HG03159 (cell line): ENCODE results near the gene NYNRIN.
A peak's percentile ranks its signal among the peaks of the same experiment; 100 is the strongest.

ENCODE experiments used
- ATAC-seq: cut with Tn5 transposase; IDR thresholded peaks from one replicate; pipeline ENCODE4 v1.9.1; 2021; ENCODE audit warnings: mild to moderate bottlenecking, moderate library complexity; ENCODE audit not compliant: unreplicated experiment

The NYNRIN gene

DNA sequence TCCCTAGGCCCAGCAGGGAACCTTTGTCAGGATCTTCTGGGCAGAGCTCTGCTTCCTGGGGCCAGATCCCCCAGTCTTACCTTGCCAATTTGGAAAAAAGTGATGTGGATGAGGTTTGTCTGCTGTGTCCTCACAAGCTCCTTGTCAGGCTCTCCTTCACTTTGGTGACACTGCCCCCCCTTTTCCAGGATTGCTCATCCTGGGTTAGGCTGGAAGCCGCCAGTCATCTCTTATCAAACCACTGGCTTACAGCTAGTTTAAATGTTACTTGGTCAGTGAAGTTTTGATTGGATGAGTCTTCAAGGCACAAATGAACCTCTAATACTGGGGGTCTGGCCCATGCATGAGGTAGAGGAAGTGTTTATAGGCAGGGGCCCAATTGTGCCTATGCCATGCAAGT is 15.3 kb downstream of the NYNRIN start:
- ATAC-seq = no peak

DNA sequence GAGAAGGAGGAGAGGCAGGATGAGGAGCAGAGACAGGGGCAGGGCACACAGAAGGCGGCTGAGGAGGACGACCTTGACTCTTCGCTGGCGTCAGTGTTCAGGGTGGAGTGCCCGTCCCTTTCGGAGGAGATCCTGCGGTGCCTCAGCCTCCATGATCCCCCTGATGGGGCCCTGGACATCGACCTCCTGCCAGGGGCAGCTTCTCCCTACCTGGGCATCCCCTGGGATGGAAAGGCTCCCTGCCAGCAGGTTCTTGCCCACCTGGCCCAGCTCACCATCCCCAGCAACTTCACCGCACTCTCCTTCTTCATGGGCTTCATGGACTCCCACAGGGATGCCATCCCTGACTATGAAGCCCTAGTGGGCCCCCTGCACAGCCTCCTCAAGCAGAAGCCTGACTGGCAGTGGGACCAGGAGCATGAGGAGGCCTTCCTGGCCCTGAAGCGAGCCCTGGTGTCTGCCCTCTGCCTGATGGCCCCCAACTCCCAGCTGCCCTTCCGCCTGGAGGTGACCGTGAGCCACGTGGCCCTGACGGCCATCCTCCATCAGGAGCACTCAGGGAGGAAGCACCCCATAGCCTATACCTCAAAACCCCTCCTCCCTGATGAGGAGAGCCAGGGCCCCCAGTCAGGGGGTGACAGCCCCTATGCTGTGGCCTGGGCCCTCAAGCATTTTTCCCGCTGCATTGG is 16.1 kb downstream of the NYNRIN start:
- ATAC-seq = no peak

DNA sequence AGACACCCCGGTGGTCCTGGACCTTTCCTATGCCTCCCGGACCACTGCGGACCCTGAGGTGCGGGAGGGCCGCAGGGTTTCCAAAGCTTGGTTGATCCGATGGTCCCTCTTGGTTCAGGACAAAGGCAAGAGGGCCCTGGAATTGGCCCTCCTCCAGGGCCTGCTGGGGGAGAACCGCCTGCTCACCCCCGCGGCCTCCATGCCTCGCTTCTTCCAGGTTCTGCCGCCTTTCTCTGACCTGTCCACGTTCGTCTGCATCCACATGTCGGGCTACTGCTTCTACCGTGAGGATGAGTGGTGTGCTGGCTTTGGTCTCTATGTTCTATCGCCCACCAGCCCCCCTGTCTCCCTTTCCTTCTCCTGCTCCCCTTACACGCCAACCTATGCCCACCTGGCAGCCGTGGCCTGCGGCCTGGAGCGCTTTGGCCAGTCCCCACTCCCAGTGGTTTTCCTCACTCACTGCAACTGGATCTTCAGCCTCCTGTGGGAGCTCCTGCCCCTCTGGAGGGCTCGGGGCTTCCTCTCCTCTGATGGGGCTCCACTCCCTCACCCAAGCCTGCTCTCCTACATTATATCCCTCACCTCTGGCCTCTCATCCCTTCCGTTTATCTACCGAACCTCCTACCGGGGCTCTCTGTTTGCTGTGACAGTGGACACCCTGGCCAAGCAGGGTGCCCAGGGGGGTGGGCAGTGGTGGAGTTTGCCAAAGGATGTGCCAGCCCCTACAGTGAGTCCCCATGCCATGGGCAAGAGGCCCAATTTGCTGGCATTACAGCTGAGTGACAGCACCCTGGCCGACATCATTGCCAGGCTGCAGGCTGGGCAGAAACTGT is 16.8 kb downstream of the NYNRIN start:
- no peak for ATAC-seq

DNA sequence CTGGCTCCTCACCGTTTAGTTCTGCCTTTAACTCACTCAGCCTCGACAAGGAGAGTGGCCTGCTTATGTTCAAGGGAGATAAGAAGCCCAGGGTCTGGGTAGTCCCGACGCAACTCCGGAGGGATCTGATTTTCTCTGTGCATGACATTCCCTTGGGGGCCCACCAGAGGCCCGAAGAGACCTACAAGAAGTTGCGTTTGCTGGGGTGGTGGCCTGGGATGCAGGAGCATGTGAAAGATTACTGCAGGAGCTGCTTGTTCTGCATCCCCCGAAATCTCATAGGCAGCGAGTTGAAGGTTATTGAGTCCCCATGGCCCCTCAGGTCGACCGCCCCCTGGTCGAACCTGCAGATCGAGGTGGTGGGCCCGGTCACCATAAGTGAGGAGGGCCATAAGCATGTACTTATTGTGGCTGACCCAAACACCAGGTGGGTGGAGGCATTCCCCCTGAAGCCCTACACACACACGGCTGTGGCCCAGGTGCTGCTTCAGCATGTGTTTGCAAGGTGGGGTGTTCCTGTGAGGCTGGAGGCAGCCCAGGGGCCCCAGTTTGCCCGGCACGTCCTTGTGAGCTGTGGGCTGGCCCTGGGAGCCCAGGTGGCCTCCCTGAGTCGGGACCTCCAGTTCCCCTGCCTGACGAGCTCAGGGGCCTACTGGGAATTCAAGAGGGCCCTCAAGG is 17.6 kb downstream of the NYNRIN start:
- ATAC-seq = no peak

DNA sequence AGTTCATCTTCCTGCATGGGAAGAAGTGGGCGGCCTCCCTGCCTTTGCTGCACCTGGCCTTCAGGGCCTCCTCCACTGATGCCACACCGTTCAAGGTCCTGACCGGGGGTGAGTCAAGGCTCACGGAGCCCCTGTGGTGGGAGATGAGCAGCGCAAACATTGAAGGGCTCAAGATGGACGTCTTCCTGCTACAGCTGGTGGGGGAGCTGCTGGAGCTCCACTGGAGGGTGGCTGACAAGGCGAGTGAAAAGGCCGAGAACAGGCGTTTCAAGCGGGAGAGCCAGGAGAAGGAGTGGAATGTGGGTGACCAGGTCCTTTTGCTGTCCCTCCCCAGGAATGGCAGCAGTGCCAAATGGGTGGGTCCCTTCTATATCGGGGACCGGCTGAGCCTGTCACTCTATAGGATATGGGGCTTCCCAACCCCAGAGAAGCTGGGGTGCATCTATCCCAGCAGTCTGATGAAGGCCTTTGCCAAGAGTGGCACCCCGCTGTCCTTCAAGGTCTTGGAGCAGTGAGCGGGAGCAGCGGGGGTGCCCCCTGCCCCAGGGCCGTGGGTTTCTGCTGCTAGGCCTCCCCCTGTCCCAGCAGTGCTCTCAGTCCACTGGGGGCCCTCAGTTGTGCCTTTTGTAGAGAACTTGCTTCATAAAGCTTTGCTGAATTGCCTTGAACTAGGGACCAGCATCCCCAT is 18.3 kb downstream of the NYNRIN start:
- no peak for ATAC-seq

DNA sequence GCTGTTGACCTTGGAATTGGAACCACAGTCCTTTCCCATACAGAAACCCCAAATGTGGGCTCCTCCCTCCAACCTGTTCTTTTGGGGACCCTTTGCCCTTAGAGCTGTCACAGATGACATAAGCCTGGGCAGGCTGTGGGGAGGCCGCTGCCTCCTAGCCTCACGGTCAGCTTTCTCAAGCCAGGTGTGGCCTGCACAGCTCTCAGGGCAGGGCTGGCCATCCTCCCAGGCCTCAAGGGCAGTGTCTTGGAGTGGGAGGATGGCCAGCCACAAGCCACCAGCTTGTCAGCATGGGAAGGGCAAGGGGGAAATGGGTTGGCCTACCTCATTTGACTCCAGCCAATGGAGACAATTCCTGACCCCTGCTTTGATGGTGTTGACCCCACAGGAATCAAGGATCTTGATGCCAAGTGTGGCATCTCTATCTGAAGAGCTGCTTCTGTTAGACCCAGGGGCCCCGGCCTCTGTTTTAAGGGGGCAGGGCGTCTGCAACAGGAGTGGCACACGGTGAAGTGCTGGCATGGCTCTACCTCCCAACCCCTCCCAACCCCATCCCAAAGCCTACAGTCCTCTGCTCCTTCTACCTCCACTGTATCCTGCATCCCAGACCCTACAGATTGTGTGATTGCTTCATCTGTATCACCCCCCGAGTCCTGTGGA is 19.2 kb downstream of the NYNRIN start:
- ATAC-seq = no peak

DNA sequence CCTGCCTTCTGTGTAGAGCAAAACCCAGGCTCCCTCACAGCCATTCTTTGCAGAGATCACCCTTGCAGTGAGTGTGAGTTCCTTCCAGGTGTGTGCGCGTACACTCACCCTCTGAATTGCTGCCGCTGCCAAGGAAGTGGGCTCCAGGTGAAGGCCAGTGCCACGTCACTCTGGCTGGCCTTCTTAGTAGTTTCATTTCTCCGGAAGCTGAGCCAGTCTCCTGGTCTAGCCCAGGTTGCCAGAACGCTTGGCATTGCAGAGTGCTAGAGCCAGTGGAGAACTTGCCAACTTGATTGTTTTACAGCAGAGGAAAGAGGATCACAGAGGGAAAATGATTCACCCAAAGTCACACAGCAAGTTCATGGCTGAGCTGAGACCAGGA is 19.7 kb downstream of the NYNRIN start:
- ATAC-seq = no peak

DNA sequence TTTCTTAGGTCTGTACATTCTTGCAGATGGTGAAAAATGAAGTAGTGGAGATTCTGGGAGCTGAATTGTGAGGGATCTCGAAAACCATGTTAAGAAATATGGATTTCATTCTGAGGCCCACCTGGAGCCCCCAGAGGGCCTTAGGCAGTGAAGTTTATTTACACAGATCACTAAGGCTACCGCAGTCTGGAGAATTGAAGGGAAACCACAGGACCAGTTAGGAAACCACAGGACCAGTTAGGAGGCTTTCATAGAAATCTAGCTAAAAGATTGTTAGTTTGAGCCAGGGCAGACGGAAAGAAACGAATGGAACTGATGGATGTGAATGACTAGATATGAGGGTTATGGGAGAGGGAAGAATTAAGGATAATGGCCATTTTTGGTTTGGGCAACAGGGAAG is 23.5 kb downstream of the NYNRIN start:
- no peak for ATAC-seq

DNA sequence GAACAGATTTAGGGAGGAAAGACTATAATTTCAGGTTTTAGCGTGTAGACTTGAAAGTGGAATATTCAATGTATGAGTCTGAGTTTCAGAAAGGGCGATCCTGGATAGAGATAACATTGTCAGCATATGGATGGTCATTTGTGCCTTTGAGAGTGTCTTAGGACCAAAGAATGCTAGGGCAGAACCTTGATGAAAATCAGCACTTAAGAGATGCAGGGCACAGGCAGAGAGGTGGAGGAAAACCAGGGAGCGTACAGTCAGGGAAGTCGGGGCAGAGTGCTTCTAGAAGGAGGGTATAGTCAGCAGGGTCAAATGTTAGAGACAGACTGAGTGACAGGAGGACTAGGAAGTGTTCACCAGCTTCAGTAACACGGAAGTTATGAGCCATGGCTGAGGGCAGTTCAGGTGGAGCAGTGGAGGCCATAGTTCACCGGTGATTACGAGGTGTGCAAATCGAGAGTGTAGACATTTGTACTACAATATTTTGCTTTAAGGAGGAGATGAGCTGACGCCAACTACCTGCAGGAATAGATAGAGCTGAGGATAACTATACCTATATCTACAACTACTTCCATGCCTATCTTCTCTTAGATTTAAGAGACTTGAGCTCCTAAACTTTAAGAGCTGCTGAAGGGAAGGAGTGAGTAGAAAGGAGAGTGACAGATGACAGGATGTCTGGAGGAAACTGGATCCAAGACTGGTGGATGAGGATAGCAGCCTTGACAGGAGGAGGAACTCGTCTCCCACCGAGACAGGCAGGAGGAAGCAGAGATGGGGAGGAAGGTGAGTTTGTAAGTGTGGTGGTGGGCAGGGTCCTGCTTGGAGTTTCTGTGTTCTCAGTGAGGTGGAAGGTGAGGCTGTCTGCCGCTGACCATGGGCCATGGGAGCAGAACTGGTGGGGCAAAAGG is 24.1 kb downstream of the NYNRIN start:
- ATAC-seq = no peak

DNA sequence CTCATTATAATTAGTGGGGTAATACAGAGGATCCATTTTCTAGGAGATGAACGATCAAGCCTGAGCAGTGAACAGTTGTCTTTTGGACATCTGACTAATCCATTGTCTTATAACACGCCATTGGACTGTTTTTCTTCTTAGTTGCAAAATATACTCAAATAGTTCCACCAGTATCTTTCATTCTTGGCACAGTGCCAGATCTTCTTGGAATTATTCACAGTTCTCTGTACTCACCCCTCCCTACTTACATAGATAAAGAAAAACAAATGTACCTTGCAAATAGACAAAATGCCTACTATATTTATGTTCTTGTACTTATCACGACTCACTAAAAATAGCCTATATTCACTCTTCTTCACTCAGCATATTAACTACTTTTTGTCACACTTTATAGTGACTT is 26.9 kb downstream of the NYNRIN start:
- ATAC-seq = no peak

DNA sequence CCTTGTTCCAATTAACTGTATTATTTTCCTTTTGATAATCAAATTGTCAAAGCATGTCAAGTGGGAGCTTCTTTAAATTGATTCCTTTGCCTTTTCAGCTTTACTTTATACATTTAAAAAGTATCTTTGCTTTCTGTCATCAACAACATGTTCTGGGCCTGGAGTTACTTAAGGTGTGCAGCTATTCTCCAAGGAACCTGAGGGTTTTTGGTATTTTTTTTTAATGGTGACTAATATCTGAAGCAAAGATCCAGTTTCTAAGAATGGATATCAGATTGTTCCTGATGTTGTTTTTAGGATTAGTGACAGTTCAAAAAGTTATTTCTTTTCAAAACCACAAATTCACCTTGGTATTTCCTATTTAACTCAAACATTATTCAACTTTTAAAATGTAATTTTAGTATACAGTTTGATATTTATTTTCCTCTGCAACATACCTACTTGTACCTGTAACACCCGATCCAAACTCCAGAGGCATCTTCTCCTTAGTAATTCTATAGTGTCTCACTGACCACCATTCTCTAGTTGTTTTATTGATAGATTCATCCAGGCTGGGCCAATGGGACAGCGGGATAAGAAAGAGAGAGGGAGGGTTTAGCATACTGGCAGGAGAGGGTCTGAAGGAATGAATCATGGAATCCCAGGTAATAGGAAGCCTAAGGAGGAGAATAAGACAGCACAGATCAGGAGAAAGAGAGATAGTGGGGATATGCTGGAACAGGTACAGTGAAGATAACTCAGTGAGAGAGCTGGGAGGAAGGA is 27.5 kb downstream of the NYNRIN start:
- no peak for ATAC-seq

DNA sequence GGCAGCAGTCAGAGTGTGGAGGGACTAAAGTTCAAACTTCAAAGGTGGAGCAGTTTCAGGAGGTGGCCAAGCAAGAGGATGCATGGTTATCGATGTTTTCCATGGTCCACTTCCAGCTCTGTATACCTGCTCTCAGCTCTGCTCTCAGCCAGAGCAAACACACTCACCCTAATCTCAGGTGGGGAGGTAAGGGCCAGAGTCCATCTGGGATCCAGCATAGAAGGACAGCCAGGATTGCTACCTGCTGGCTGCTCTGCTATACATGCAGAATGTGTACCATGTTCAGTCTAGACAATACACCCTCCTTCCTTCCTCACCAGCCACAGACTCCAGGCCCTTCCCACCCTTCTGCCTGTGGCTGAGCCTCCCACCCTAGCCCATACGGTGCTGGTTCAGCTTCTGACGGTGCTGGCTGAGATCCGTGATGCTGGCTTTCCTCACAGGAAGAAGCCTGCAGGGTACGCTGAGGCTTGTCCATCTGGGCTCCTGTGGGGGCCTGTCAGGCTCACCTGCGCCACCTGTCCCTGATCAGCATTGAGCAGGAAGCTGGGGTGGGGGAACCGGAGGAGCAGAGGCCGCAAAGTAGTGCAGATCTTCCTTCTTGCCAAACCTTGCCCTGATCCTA is 28.2 kb downstream of the NYNRIN start:
- ATAC-seq = no peak

DNA sequence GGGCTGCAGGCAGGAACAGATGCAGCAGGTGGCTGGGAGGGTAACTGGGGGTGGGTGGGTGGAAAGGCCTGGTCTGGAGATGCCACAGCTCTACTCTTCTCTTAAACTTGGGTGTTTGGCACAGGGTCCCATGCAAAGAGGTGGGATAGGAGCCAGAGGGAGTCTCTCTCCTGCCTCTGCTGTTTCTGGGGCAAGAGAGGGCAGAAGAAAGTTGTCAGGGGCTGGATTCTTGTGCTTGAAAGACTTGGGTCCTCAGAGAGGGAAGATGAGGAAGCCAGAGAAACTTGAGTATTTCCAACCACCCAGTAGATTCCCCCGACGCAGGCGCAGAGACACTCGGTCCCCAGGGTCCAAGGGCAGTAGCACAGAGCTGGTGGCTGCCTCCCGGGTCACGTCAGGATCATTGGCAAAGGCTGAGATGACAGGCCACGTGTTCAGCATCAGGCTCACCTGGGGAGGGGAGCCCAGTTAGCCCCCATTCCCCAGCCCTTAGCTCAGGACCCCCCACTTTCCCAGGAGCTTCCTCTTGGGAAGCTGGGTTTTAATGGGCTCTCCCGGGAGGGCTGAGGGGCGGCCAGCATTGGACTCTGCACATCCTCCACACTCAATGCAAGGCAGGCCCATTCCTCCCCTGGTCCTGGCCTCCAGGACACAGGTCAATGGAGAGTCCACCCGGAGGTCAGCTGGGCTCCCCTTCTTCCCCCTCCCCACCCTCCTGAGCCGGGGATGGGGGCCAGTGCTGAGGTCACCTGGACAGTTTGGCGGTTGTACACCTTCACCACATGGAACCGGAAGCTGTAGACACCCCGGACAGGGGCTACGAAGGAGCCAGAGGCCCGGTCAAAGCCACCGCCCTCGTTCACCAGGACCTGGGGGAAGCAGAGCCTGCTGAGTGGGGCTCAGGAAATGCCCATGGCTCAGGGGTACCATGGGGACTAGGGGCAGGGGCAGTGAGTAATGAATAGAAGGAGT is 29.0 kb downstream of the NYNRIN start:
- ATAC-seq = no peak

DNA sequence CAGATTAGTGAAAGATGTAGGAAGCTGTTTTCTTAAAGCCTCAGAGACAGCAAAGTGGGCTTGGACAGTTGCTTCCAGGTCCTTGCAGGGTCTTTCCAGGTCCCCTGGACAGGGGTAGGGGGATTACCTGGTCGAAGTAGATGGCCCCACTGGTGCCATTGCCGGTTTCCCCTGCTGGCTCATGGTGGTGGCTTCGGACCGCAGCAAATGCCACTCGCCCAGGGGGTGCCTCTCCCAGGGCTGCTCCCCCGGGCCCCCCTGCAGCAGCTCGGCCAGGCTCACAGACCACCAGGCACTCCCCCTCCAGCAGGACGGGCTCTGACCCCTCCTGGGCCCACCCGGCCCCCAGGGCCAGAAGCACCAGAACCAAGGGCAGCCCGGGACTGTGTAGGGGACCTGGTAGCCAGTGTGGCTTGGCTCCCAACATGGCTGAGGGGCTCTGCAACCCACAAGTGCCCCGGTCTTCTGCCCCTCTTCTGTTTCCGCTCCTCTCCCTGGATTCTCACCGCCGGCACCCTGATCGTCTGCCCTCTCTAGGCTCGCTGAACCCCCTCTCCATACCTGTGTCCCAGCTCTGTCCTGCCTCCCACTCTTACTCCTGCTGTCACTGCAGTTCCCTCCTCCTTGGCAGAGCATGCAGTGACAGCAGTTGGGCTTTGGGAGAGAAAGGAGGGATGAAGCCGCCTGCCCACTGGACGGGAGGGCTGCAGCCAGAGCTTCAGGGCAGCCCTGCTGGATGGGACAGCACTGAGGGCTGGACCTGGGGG is 30.0 kb downstream of the NYNRIN start:
- no peak for ATAC-seq

DNA sequence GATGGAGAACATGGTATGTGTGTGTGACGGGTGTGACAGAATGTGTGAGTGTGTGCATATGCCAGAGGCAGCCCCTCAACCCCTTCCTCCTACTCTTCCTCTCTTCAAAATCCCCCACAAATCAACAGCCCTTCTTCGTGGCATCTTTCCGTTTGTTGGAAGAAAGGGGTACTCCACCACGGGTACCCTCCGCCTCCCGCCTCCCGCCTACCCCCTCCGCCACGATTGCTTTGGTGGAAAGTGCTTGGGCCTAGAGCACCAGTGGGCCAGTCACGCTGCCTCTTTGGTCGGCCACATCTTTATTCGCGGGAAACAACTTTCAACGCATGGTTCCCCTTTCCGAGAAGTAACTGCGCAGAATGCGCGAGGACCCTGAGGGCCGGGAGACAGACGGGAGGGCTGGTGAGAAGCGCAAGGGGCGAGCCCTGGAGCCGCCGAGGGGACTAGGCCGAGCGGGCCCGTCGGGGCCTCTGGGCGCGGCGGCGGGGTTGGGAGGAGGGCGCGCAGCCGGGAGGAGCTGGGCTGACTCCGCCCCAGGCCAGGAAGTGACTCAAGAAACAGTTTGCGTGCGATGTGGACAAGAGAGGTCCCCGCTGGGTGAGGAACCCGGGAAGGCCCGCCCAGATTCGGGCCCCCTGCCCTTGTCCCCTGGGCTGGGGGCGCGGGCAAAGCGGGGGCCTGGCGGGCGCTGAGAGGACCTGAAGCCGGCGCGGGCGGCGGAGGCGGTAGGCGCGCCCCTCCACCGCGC is 30.8 kb downstream of the NYNRIN start, which contains the start of the genes CBLN3 and KHNYN:
CBLN3 (minus strand) TSS at position 274 of the 748 bp plus-strand sequence. CDS start 614 bp downstream, outside the sequence.
KHNYN (plus strand) TSS at position 560 of the 748 bp plus-strand sequence. CDS start 777 bp downstream, outside the sequence.
- peak; percentile 75 for ATAC-seq
